H1 (cell line): ENCODE results near the gene DTL.

Experiments used
- CEBPB ChIP-seq: IDR thresholded peaks from 2 replicates; pipeline ENCODE4 v1.6.1; 2012; ENCODE audit warnings: low read depth, low read length
- CREB1 ChIP-seq: IDR thresholded peaks from 2 replicates; pipeline ENCODE4 v1.6.1; 2012; ENCODE audit warnings: inconsistent platforms
- EGR1 ChIP-seq: IDR thresholded peaks from 2 replicates; pipeline ENCODE4 v1.6.1; 2011; ENCODE audit warnings: low read depth, low read length, borderline replicate concordance
- EP300 ChIP-seq, 2 experiments: IDR thresholded peaks; 1 replicate in 1 of 2; 2 replicates in 1 of 2; pipeline ENCODE4 v1.6.1; 2011 to 2012; ENCODE audit warnings: low read depth in 2 of 2, low read length in 2 of 2, mild to moderate bottlenecking in 2 of 2, borderline replicate concordance in 1 of 2, inconsistent platforms in 1 of 2, moderate library complexity in 1 of 2
- KDM1A ChIP-seq: fragments of 200-600, 300-600 bp; sonication (generic); IDR thresholded peaks from 2 replicates; pipeline ENCODE4 v1.7.1; 2016; ENCODE audit warnings: mild to moderate bottlenecking, low read length, borderline replicate concordance
- POLR2A ChIP-seq, 2 experiments: IDR thresholded peaks; 1 replicate in 1 of 2; 2 replicates in 1 of 2; pipeline ENCODE4 v1.6.1; 2011; ENCODE audit warnings: low read depth in 2 of 2, low read length in 2 of 2, mild to moderate bottlenecking in 2 of 2; ENCODE audit errors: control extremely low read depth in 1 of 2
- POLR2AphosphoS5 ChIP-seq: IDR thresholded peaks from 2 replicates; pipeline ENCODE4 v1.6.1; 2011; ENCODE audit warnings: low read depth, low read length
- RAD21 ChIP-seq, 2 experiments: IDR thresholded peaks in 1 of 2; conservative IDR thresholded peaks in 1 of 2; 2 replicates each; pipeline ENCODE4 v1.6.1; 2011; ENCODE audit warnings: low read depth in 2 of 2, low read length in 2 of 2, improper control_type of control experiment in 1 of 2, inconsistent platforms in 1 of 2, mild to moderate bottlenecking in 1 of 2, moderate library complexity in 1 of 2
- RFX5 ChIP-seq: IDR thresholded peaks from 2 replicates; pipeline ENCODE4 v1.6.1; 2011; ENCODE audit warnings: low read depth, low read length, improper control_type of control experiment, borderline replicate concordance
- SP1 ChIP-seq: IDR thresholded peaks from 2 replicates; pipeline ENCODE4 v1.6.1; 2011; ENCODE audit warnings: low read depth, low read length
- TF ChIP-seq, protein P1 (sequence below), 3 experiments: IDR thresholded peaks; 1 replicate in 2 of 3; 2 replicates in 1 of 3; pipeline versions ENCODE4 v1.5.1 to v1.6.1; 2011; ENCODE audit warnings: low read length in 3 of 3, mild to moderate bottlenecking in 3 of 3, inconsistent platforms in 2 of 3, low read depth in 1 of 3, moderate library complexity in 1 of 3; ENCODE audit not compliant: insufficient read depth in 1 of 3; ENCODE audit errors: control extremely low read depth in 1 of 3
- TF ChIP-seq, protein P2 (sequence below): IDR thresholded peaks from 2 replicates; pipeline ENCODE4 v1.6.1; 2012; ENCODE audit warnings: low read length, inconsistent platforms
- TF ChIP-seq, protein P3 (sequence below): IDR thresholded peaks from 2 replicates; pipeline ENCODE4 v1.6.1; 2011; ENCODE audit warnings: low read depth, mild to moderate bottlenecking, low read length; ENCODE audit not compliant: insufficient read depth

DNA sequence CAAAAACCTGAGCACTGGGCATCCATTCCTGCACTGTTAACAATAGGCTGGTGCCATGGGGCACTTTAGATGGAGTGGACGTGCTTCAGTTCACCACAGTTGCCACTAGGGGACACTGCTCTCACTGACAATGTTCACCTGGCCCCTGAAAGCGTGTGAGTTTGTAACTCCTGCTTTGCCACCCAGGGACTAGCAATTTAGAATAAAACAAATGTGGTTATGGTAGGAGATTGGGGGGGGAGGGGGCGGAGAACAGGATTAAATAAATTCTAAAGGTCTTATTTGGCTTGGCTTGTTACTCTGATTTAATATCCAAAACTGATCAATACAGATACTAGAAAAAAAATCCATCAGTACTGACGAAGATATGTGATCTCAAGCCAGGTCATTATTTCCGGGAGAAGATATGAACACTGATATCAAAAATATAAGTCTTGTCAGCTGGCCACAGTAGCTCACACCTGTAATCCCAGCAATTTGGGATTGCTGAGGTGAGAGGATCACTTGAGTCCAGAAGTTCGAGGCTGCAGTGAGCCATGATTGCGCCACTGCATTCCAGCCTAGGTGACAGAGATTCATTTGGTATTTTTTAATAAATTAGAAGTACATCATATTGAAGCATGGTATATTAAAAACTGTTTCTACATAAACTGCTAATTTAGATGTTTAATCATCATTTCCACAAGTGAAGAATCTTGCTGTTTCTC is 23.4 kb upstream of the DTL start:
- TF ChIP-seq POLR2A (IDR thresholded peaks at IDR 0.05; ENCODE audit: control extremely low read depth in 1 of 2, low read depth in 2 of 2, low read length in 2 of 2) (no peak), SP1 (no peak), POLR2AphosphoS5 (no peak), RAD21 (IDR thresholded peaks at IDR 0.05 in 1 of 2, conservative IDR thresholded peaks at IDR 0.05 in 1 of 2; ENCODE audit: low read depth in 2 of 2, low read length in 2 of 2) (peak; percentile 84 to 86), EGR1 (no peak), EP300 (IDR thresholded peaks at IDR 0.05; ENCODE audit: borderline replicate concordance in 1 of 2, low read depth in 2 of 2, low read length in 2 of 2) (no peak), RFX5 (no peak), KDM1A (no peak), CREB1 (no peak), CEBPB (no peak; the same call in 1 of the 2 replicates)
- TF ChIP-seq, protein P1, sequence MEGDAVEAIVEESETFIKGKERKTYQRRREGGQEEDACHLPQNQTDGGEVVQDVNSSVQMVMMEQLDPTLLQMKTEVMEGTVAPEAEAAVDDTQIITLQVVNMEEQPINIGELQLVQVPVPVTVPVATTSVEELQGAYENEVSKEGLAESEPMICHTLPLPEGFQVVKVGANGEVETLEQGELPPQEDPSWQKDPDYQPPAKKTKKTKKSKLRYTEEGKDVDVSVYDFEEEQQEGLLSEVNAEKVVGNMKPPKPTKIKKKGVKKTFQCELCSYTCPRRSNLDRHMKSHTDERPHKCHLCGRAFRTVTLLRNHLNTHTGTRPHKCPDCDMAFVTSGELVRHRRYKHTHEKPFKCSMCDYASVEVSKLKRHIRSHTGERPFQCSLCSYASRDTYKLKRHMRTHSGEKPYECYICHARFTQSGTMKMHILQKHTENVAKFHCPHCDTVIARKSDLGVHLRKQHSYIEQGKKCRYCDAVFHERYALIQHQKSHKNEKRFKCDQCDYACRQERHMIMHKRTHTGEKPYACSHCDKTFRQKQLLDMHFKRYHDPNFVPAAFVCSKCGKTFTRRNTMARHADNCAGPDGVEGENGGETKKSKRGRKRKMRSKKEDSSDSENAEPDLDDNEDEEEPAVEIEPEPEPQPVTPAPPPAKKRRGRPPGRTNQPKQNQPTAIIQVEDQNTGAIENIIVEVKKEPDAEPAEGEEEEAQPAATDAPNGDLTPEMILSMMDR (IDR thresholded peaks at IDR 0.05; ENCODE audit: control extremely low read depth in 1 of 3, insufficient read depth in 1 of 3, low read depth in 1 of 3, low read length in 3 of 3): peak; percentile 84 to 98 (median 97)
- TF ChIP-seq, protein P2, sequence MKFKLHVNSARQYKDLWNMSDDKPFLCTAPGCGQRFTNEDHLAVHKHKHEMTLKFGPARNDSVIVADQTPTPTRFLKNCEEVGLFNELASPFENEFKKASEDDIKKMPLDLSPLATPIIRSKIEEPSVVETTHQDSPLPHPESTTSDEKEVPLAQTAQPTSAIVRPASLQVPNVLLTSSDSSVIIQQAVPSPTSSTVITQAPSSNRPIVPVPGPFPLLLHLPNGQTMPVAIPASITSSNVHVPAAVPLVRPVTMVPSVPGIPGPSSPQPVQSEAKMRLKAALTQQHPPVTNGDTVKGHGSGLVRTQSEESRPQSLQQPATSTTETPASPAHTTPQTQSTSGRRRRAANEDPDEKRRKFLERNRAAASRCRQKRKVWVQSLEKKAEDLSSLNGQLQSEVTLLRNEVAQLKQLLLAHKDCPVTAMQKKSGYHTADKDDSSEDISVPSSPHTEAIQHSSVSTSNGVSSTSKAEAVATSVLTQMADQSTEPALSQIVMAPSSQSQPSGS: no peak
- TF ChIP-seq, protein P3, sequence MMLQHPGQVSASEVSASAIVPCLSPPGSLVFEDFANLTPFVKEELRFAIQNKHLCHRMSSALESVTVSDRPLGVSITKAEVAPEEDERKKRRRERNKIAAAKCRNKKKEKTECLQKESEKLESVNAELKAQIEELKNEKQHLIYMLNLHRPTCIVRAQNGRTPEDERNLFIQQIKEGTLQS: no peak
